ENCODE results near the gene CSNK2B. TPM values are rescaled to one million over a fixed set of nuclear protein-coding genes. Genes with fewer than 3 reads are reported as not detected.
A peak's percentile ranks its signal among the peaks of the same experiment; 100 is the strongest.

CSNK2B gene
- total and polyA plus RNA-seq, 9 of the 15 experiments (the other 6 are each of a cell fraction or from before 2014, with no cell fraction given): 120 to 1,126 (median 529) TPM

GRCh38 chr6:31620586-31621319, 45.1 kb upstream of the CSNK2B start, which contains the start of gene PRRC2A (continued):
- TF ChIP-seq, protein P1, sequence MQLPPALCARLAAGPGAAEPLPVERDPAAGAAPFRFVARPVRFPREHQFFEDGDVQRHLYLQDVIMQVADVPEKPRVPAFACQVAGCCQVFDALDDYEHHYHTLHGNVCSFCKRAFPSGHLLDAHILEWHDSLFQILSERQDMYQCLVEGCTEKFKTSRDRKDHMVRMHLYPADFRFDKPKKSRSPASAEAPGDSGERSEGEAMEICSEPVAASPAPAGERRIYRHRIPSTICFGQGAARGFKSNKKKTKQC (CRISPR knock-in tag; IDR thresholded peaks at IDR 0.05): peak; percentile 93; the same call in 1 of the 2 replicates
- TF ChIP-seq ZNF76 (CRISPR knock-in tag; IDR thresholded peaks at IDR 0.05; ENCODE audit: borderline replicate concordance) (no peak), EGR1 (conservative IDR thresholded peaks at IDR 0.05) (peak; percentile 72), EP300 (IDR thresholded peaks at IDR 0.05; ENCODE audit: low read length) (peak; percentile 3; the same call in 1 of the 2 replicates), MCM3 (IDR thresholded peaks at IDR 0.05) (no peak), ZNF124 (CRISPR knock-in tag; IDR thresholded peaks at IDR 0.05) (no peak), POLR2AphosphoS2 (IDR thresholded peaks at IDR 0.05; ENCODE audit: low read length) (no peak), ZNF354B (CRISPR knock-in tag; IDR thresholded peaks at IDR 0.05) (no peak), PPARD (CRISPR knock-in tag; IDR thresholded peaks at IDR 0.05) (no peak), KHSRP (IDR thresholded peaks at IDR 0.05) (no peak), MAZ (CRISPR knock-in tag; conservative IDR thresholded peaks at IDR 0.05 in 1 of 2, IDR thresholded peaks at IDR 0.05 in 1 of 2) (peak; percentile 97 to 99), ZNF668 (CRISPR knock-in tag; IDR thresholded peaks at IDR 0.05) (no peak), SIX5 (IDR thresholded peaks at IDR 0.05; ENCODE audit: borderline replicate concordance in 1 of 2, insufficient read depth in 1 of 2, low read depth in 1 of 2, low read length in 2 of 2) (no peak), PHB2 (IDR thresholded peaks at IDR 0.05; ENCODE audit: low read depth) (no peak), ZNF133 (CRISPR knock-in tag; IDR thresholded peaks at IDR 0.05) (0 out of 2 replicates have a peak, but pooled peaks have one; percentile 26), ZNF766 (CRISPR knock-in tag; conservative IDR thresholded peaks at IDR 0.05) (peak; percentile 54; the same call in 1 of the 2 replicates), MAFF (IDR thresholded peaks at IDR 0.05; ENCODE audit: low read length) (no peak), SMAD3 (CRISPR knock-in tag; conservative IDR thresholded peaks at IDR 0.05) (peak; percentile 80)
- TF ChIP-seq, protein P2, sequence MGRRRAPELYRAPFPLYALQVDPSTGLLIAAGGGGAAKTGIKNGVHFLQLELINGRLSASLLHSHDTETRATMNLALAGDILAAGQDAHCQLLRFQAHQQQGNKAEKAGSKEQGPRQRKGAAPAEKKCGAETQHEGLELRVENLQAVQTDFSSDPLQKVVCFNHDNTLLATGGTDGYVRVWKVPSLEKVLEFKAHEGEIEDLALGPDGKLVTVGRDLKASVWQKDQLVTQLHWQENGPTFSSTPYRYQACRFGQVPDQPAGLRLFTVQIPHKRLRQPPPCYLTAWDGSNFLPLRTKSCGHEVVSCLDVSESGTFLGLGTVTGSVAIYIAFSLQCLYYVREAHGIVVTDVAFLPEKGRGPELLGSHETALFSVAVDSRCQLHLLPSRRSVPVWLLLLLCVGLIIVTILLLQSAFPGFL (CRISPR knock-in tag; IDR thresholded peaks at IDR 0.05): 0 out of 2 replicates have a peak, but pooled peaks have one; percentile 57
- TF ChIP-seq, protein P3, sequence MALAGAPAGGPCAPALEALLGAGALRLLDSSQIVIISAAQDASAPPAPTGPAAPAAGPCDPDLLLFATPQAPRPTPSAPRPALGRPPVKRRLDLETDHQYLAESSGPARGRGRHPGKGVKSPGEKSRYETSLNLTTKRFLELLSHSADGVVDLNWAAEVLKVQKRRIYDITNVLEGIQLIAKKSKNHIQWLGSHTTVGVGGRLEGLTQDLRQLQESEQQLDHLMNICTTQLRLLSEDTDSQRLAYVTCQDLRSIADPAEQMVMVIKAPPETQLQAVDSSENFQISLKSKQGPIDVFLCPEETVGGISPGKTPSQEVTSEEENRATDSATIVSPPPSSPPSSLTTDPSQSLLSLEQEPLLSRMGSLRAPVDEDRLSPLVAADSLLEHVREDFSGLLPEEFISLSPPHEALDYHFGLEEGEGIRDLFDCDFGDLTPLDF (CRISPR knock-in tag; IDR thresholded peaks at IDR 0.05): no peak
- TF ChIP-seq, protein P4, sequence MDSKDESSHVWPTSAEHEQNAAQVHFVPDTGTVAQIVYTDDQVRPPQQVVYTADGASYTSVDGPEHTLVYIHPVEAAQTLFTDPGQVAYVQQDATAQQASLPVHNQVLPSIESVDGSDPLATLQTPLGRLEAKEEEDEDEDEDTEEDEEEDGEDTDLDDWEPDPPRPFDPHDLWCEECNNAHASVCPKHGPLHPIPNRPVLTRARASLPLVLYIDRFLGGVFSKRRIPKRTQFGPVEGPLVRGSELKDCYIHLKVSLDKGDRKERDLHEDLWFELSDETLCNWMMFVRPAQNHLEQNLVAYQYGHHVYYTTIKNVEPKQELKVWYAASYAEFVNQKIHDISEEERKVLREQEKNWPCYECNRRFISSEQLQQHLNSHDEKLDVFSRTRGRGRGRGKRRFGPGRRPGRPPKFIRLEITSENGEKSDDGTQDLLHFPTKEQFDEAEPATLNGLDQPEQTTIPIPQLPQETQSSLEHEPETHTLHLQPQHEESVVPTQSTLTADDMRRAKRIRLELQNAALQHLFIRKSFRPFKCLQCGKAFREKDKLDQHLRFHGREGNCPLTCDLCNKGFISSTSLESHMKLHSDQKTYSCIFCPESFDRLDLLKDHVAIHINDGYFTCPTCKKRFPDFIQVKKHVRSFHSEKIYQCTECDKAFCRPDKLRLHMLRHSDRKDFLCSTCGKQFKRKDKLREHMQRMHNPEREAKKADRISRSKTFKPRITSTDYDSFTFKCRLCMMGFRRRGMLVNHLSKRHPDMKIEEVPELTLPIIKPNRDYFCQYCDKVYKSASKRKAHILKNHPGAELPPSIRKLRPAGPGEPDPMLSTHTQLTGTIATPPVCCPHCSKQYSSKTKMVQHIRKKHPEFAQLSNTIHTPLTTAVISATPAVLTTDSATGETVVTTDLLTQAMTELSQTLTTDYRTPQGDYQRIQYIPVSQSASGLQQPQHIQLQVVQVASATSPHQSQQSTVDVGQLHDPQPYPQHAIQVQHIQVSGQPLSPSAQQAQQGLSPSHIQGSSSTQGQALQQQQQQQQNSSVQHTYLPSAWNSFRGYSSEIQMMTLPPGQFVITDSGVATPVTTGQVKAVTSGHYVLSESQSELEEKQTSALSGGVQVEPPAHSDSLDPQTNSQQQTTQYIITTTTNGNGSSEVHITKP (IDR thresholded peaks at IDR 0.05; ENCODE audit: partially characterized antibody): peak; percentile 27
